ENCODE data around the gene STN1.

The STN1 gene

DNA sequence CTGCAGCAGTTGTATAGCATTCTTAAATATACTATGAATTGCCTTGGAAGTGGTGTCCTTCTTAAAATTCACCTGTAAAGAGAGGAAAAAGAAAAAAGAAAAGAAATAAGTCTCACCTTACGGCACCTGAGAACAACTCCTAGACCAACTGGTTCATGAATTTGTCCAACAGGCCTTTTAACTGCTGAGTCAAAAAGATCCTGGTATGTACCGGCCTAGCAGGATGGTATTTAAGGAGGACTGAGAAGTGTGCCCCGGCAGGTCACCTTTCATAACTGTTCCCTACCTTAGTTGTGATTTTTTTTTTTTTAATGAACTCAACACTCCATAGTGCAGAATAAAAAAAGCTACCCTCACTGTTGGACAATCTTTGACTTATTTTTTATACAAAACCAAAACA is 25.8 kb downstream of the STN1 start:
- DNase-seq = no peak

DNA sequence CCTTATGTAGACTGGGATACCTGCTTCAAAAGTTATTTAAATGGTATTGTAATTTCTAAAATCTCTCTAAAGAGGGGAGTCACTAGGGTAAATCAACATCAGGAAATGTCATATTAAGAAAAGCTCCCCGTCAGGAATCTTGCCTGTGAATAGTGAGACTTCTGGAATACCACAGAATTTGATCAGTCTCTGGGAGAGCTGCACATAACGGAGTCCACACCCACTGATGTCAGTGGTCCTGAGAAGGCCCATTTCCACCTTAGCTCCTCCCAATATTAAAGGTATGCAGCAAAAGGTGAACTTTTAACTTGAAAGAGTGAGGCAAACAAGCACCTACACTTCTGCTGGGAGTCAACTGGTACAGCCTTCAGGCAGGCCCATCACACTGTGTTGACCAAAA is 27.3 kb downstream of the STN1 start:
- DNase-seq = no peak

- peak; percentile 10 to 25 for DNase-seq
These were observed 27.8 kb downstream of the STN1 start for GRCh38 chr10:103890194-103890658.

GRCh38 chr10:103889121-103889720 is 28.8 kb downstream of the STN1 start:
- DNase-seq = no peak

GRCh38 chr10:103888113-103888841 is 29.7 kb downstream of the STN1 start:
- DNase-seq = peak; percentile 40 to 63

- DNase-seq = no peak
These were observed 32.4 kb downstream of the STN1 start for GRCh38 chr10:103885617-103886016.

GRCh38 chr10:103884681-103885139 is 33.3 kb downstream of the STN1 start:
- DNase-seq = peak; percentile 21 to 83

- DNase-seq = no peak
These were observed 35.5 kb downstream of the STN1 start for GRCh38 chr10:103882285-103883007.

DNA sequence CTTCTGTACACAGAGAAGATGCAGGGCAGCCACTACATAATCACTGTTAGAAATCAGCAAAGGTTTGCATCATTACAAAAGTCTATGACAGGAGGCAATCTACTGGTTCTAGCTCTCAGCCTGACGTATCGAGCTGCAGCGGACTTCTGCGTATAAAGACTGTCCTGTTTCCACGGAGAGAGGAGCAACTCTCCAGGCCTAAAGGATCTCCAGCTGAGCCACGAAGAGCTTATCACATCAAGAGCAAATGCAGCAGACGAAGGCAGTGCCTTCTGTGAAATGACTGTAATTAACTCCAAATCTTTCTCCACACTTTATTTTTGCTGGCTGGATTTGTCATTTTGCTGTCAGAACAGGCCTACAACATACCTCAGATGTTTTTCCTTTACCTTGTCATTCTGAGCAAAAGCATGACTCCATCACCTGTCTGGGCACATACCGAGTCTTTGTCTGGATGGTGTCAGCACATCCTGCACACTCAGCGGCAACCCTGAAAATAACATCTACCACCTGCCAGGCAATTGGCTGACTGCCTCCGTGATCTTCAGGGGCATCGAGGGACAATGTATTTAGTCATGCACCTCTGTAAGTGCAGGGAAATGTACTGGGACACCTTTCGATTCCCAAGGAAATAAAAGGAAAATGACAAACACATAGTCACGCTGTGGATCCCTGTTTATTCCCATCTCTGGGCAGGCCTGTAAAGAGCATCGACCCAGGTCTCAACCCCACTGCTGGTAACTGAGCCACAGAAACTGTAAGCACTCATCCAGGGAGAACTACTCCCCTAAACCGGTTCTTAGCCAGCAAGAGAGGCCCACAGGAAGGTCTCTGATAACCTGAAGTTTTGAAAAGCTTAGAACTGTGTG is 36.3 kb downstream of the STN1 start:
- no peak for DNase-seq

GRCh38 chr10:103879831-103880230 is 38.2 kb downstream of the STN1 start:
- no peak for DNase-seq

DNA sequence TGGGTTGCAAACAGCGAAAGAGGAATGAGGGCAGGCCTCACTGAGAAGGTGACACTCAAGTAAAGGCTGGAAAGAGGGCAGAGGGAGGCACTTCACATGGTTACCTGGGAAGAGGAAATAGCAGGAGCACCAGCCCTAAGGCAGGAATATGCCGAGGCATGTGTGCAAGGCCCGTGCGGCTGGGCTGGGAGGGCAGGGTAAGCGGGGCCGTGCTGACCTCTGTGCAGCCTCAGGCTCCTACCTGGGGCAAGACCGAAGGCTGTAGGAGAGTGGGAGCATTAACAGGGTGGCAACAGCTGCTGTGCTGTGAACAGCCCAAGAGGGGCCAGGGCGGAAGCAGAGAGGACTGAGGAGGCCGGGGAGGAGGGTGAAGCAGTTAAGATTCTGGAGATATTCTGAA is 38.6 kb downstream of the STN1 start:
- DNase-seq = no peak

DNA sequence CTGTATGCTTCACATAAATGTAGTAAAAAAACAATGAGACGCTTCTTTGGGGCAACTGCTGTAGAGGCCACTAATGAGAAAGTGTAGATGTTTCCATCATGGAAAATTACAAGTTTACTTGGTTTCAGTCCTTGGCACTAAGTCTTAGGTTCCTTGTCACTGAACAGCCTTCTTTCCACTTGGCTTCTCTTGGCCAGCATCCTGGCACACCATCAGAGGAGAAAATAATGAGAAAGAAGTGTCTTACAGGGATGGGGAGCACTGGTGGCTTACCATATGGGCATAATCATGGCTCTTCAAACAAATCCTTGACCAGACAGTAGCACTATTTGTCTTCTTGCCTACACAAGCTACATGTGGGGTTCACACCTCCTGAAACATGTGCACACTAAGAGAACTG is 40.1 kb downstream of the STN1 start:
- no peak for DNase-seq

DNA sequence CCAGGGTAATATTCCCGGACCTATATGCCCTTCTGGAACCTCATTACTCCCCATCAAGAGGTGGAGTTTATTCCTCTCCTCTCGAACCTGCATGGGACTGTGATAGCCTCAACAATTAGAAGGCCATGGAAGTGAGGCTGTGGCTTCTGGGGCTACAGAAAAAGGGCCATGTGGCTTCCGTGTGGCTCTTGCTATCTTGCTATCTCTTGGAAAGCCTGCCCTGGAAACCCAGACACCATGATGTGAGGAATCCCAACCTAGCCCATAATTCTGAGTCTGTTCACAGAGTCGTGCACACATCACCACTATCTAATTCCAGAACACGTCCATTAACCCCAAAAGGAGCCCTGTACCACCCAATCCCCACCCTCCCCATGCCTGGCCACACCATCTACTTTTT is 41.8 kb downstream of the STN1 start:
- DNase-seq = no peak

DNA sequence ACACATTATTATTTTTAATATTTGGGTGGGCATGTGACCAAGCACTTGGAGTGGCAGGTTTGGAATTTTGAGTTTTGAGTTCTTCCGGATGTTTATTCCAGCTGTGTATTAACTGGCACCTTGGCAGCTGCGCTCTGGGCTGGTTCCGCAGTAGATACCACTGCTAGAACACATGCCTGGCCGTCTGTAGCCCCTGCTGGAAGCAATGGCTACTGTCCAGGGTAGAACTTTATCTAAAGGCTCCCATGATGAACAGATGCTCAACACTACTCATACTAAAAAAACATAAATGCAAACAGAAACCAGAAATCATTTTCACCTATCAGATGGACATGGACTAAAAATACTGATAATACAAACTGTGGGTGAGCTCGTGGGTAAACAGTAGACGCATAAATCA is 43.3 kb downstream of the STN1 start:
- DNase-seq = no peak

GRCh38 chr10:103872137-103872931 is 45.6 kb downstream of the STN1 start:
- DNase-seq = no peak

DNA sequence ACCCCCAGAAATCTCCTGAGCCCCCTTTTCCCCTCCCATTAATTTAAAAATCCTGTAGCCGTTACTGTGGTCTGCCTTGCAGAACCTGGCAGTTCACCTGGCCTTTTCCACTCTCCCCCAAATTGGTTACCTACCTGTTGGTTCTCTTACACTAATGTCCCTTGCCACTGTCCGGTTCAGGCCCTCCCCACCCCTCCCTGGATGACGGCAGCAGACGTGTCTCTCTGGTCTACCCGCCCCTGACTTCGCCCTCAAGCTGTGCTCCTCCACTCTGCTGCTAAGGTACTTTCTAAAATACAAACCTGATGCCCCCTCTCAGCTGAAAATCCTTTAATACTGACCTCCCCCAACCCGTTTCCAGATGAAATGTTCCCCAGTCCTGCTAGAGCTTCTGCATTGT is 47.0 kb downstream of the STN1 start:
- no peak for DNase-seq

GRCh38 chr10:103870516-103870915 is 47.5 kb downstream of the STN1 start:
- no peak for DNase-seq

- DNase-seq = no peak
These were observed 48.6 kb downstream of the STN1 start for GRCh38 chr10:103869336-103869735.

GRCh38 chr10:103868200-103868599 is 49.8 kb downstream of the STN1 start:
- DNase-seq = no peak

DNA sequence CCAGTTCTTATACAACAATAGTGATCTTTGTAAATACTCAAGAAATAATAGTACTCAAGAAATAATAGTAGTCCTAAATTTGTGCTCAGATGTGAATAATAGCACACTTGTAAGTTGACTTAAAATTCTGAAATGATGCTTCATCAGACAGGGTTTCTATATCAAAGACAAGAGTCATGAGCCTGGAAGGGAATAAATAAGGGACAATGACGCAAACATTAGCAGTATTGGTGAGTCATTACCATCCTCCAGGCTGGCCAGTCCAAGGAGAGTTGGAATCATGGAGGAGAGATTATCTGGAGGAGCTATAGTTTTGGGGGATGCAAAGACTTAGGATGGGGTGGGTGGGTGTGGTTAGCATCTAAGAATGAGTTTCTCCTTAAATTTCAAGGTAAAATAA is 56.5 kb downstream of the STN1 start:
- no peak for DNase-seq

- peak; percentile 33 to 78 for DNase-seq
These were observed 58.6 kb downstream of the STN1 start for GRCh38 chr10:103859161-103860086.
